CD4-positive, alpha-beta T cell treated with Interferon alpha-2 for 1 hour (primary cell): Measurements from ENCODE around the gene PSMB7.

ENCODE experiments used
- DNase-seq, 2 donors: peaks; one replicate each; pipeline ENCODE4 v3.0.0-alpha.2; 2020 to 2022

Gene PSMB7

GRCh38 chr9:124377551-124378406 lies 37.5 kb downstream of the PSMB7 start:
- no peak for DNase-seq

GRCh38 chr9:124376329-124376728 lies 38.9 kb downstream of the PSMB7 start:
- DNase-seq, result no peak

DNA sequence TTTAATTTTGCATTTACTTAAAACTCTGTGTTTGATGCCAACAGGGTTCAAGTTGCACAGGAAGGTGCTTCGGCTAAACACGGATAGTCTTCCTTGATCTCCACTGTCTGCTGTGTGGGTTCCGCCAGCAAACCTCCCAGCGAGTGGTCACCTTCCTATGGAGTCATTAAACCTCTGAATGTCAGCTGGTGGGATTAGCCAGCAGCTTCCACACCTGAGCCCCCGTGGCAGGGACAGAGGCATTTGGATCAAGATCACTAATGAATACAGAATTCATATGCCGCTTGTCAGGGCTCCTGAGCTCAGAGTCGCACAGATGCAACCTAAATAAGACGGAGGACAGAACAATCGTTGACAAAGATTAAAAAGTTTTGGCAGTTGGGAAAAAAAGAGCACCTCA lies 39.5 kb downstream of the PSMB7 start:
- DNase-seq, result no peak

- no peak for DNase-seq
Measured at GRCh38 chr9:124373851-124374250, 41.4 kb downstream of the PSMB7 start.

- no peak for DNase-seq
Measured at GRCh38 chr9:124373386-124373785, 41.9 kb downstream of the PSMB7 start.

DNA sequence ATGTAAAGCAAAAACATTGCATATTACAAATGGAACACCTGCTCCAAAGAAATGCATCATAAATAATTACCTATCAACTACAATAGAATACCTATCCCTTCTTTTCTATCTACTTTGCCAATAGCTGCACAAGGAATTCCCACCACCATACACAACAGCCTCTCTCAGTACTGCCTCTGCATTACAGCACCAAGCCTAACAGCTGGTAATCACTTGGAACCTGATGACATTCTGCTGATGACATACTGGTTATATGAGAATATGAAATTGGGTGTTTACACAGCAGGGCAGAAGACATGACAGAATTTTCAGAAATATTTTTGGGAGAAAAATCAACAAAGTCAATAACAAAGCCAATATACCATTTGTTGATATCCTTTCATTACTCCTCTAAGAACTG lies 43.2 kb downstream of the PSMB7 start:
- no peak for DNase-seq

- DNase-seq, result no peak
Measured at GRCh38 chr9:124370896-124371582, 44.2 kb downstream of the PSMB7 start.

DNA sequence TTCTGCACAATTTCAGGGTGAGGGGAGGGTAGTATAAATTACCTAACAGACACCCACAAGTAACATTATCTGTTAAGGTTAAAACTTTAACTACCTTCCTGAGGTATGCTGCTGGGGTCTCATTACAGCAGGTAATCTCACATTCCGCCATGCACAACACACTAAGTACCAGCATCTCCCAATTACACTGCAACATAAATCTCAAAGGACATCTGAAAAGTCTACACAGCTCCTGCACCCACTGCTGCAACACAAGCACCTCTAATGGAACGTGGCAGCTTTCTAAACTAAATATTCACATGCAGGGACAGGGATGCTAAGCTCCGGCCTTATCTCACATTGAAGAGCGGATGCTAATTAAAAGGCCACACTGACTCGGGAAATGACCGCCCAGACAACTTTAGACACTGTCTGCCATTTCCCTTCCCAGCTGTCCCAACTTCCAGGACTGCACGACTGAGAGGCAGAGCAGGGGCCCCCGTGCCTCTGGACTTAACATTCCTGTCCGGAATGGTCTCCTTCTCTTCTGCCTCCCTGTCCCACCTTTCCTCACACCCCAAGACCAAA lies 45.9 kb downstream of the PSMB7 start:
- DNase-seq, result no peak

GRCh38 chr9:124368692-124369091 lies 46.5 kb downstream of the PSMB7 start:
- DNase-seq, result no peak

GRCh38 chr9:124366476-124367220 lies 48.6 kb downstream of the PSMB7 start:
- no peak for DNase-seq

GRCh38 chr9:124365036-124365435 lies 50.2 kb downstream of the PSMB7 start:
- DNase-seq, result no peak

DNA sequence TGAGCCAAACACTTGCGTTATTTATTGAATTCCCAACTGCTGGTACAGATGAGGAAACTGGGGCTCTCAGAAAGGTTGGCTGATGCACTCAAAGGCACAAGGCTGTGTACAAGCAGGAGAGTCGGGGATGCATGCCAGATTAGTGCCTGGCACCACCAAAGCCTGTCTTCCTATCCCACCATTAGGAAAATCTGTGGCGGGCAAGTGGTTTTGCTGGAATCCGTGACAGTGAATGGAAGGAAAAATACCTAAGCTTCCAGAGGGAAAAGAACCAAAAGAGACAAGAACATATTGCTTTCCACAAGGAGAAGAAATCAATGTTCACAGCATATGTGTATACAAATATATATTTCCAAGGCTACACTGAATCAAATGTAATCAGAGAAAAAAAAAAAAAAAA lies 51.1 kb downstream of the PSMB7 start:
- DNase-seq, result no peak

- DNase-seq, result no peak
Measured at GRCh38 chr9:124363326-124364096, 51.7 kb downstream of the PSMB7 start.

GRCh38 chr9:124361128-124361527 lies 54.1 kb downstream of the PSMB7 start:
- no peak for DNase-seq

DNA sequence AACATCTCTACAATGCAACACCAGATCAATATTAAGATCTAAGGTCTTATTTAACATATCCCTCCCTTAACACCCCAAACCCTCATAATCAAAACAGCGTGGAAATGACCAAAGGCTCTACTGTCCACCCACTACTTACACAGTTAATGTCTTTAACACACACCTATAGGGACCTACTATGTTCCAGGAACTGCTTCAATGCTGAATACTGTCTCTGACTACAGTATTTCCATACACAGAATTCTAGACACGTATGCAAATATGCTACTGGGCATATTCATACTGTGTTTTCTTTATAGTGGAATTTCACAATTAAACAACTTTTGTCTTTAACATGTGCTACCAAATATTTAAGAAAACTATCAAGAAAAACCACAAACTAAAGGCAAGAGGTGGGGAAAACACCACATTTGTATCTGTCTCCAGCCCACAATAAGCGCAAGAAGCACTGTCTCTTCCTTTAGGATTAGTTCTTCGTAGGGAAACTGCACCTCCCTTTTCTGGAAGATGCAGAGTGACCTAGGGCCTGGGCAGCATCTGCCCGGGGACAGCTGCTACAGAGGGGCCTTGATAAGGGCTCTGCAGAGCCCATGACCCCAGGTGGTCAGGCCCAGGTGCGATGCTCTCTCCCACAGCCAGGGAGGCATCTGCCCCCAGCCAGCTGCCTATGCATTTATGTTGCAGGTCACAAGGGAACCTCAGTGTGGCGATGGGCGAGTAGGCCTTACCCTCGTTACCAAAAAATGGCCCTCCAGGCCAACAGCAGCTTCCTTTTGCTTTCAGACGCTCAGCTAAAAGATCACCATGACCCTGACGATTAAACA lies 55.2 kb downstream of the PSMB7 start:
- DNase-seq, result no peak

GRCh38 chr9:124359426-124359825 lies 55.8 kb downstream of the PSMB7 start:
- no peak for DNase-seq

DNA sequence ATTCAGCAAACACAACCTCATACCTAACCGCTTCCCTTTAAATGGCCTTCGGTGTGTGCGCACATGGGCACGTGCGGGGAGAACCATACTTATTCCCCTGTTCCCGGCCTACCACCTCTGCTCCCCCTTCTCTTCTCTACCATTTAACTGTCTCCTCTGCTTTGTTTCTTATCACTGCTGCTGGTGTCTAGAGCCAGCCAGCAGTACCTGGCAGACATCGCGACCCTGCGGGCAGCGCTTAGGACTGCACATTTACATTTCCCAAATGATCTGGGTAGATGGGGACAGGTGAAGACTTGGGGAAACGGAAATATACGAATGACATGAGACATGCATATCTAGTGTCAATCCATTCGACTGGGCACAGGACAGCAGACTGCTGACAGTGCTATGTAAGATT lies 56.6 kb downstream of the PSMB7 start:
- DNase-seq, result no peak

- no peak for DNase-seq
Measured at GRCh38 chr9:124357721-124358361, 57.4 kb downstream of the PSMB7 start.

DNA sequence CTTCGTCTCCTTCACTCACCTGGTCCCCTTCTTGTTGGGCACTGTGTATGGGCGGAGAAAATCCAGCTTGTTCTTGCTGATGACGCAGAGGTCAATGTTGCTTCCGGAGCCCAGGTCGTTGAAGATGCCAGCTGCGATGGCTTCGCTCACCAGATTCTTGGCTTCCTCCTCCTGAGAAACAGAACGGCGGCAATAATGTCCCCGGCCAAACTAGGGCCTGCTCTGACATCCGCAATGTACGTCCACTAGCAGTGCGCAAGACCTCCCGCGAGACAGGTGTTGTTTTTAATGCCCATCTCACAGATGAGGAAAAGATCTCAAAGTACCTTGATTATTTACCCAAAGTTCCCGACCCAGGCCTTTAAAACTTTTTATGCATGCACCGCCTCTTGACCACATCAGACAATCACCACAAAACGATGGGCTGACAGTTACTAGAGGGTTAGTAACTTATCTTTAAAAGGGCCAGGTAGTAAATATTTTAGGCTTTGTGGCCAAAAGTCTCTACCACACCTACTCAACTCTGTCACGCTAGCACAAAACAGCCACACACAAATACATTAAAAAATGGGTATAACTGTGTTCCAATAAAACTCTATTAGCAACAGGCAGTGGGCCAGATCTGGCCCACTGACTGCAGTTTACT lies 58.4 kb downstream of the PSMB7 start:
- DNase-seq, result no peak

DNA sequence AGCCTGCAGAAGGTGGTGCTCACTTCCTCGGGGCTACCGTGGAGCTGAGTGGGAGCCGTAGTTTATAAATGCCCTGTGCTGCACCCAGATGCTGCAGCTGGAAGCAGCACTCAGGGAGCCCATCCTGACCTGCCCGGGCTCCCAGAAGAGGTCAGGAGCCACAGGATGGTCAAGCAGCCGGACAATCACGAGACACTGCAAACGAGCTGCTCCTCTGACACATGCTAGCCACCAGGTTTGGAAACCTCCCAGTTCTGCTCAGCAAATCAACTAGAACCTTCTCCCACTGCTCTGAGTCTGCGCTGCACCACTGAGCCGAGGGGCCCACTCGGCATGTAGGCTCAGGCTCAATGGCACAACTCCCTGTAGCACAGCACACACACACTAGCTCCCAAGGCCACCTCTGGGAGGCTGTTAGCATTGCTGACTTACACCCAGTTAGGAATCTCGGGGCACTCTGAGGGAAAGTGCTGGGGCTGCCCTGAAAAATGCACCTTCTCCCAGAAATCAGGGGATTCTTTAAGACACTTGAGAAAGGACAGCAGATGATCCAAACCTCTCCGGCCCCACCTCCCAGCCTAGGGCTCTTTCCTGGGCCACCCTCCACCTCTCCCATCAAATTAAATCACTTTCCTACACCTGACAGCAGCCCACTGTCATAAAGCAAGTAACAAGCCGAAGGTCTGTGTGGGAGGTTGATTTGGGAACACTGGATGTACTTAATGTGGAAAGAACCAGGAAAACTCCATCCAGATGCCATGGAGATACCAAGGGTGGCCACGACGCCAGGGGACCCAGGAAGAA lies 59.1 kb downstream of the PSMB7 start:
- DNase-seq, result no peak
